GM10248 (cell line): ENCODE results near the gene TUBGCP6.

Source experiments
- CTCF ChIA-PET: fragments of 300-600 bp; sonication (Branson Sonifier 250); formaldehyde crosslinking; extraction: SDS; loops from one replicate; lab custom pipeline; 2021; ENCODE audit warnings: antibody characterized with exemption; lab: Yijun Ruan, JAX
- POLR2A ChIA-PET: fragments of 350-650 bp; sonication (Branson Sonifier 250); formaldehyde crosslinking; extraction: SDS; loops from one replicate; lab custom pipeline; 2020; ENCODE audit warnings: antibody characterized with exemption; lab: Yijun Ruan, JAX
- DNase-seq: peaks from one replicate; pipeline ENCODE4 v3.0.0; 2012; ENCODE audit errors: extremely low spot score
- TF ChIP-seq, protein P1 (sequence below): IDR thresholded peaks from 2 replicates; pipeline ENCODE4 v1.5.1; 2012; ENCODE audit warnings: mild to moderate bottlenecking, low read depth; ENCODE audit errors: extremely low read depth, missing control alignments, control extremely low read depth

TUBGCP6 gene

DNA sequence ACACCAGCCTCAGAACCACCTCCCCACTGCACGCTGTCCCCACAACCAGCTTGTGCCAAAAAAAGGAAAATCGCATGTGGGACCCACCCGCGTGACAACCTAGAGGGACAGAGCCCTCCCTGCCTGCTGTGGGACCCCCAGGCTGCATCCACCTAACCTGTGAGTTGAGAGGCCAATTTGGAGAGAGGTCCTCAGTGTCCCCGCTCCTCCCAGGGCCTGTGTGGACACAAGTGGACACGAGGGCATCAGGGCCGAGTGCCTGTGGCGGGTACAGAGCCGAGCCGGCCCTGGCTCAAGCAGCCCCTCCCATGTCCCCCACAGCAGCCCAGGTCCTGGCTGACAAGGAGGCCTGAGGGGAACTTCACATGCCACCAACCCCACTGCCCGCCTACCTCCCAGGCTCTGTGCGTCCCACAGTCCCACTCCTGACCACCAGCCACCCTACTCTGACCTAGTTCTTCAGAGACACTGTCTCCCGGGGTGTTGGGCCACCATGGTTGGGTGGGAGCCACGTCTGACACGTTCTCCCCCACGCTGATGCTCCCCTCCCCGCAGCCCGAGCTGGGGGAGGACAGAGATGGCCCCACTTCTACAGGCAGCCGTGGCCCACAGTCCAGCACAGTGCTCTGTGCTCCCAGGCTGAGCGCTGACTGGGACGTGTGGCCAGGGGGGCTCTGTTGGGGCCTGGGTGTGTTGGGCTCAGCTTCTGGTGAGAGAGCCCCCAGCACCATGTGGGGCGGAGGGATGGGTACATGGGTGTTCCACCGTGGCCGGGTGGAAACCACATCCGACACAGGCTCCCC is 24.8 kb downstream of the TUBGCP6 start:
- POLR2A ChIA-PET: no interaction called here
- TF ChIP-seq, protein P1, sequence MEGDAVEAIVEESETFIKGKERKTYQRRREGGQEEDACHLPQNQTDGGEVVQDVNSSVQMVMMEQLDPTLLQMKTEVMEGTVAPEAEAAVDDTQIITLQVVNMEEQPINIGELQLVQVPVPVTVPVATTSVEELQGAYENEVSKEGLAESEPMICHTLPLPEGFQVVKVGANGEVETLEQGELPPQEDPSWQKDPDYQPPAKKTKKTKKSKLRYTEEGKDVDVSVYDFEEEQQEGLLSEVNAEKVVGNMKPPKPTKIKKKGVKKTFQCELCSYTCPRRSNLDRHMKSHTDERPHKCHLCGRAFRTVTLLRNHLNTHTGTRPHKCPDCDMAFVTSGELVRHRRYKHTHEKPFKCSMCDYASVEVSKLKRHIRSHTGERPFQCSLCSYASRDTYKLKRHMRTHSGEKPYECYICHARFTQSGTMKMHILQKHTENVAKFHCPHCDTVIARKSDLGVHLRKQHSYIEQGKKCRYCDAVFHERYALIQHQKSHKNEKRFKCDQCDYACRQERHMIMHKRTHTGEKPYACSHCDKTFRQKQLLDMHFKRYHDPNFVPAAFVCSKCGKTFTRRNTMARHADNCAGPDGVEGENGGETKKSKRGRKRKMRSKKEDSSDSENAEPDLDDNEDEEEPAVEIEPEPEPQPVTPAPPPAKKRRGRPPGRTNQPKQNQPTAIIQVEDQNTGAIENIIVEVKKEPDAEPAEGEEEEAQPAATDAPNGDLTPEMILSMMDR: no peak
- CTCF ChIA-PET: interaction anchor here (1.1 to 1.2 kb wide), 2 partner anchors 13 to 24 kb away, joined by 3 read pairs; no protein-coding TSS in a partner anchor
- DNase-seq: no peak

DNA sequence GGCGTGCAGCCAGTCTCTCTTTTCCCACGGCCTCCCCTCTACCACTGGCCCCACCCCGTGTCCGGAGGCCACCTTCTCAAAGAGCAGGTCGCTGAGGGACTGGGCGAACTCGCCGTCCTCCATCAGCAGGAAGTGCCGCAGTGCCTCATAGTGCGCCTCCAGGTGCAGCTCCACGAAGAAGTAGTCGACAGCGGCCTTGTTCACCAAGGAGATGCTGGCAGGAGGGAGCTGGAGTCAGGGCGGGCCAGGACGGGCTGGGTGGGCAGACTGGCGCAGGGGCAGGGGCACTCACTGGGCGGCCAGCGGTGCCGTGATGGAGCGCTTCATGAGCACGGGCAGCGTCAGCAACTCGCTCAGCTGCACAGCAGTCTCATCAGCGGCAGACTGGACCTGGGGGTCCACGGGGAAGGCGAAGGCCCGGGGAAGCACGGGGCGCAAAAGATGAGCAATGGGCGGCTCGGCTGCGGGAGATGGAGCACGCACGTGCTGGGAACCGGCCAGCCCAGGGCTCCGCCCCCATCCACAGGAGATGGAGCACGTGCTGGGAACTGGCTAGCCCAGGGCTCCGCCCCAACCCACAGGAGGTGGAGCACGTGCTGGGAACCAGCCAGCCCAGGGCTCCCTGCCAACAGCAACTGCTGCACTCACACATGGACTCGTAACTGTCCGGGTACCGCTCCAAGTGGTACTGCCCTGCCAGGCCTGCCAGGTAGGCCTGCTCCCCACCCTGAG is 25.7 kb downstream of the TUBGCP6 start:
- ChIA-PET CTCF (interaction anchor here (1.1 to 1.8 kb wide), 3 partner anchors 14 to 23 kb away, joined by 3 to 6 read pairs (median 4); no protein-coding TSS in a partner anchor), POLR2A (no interaction called here)
- TF ChIP-seq, protein P1: no peak
- no peak for DNase-seq

DNA sequence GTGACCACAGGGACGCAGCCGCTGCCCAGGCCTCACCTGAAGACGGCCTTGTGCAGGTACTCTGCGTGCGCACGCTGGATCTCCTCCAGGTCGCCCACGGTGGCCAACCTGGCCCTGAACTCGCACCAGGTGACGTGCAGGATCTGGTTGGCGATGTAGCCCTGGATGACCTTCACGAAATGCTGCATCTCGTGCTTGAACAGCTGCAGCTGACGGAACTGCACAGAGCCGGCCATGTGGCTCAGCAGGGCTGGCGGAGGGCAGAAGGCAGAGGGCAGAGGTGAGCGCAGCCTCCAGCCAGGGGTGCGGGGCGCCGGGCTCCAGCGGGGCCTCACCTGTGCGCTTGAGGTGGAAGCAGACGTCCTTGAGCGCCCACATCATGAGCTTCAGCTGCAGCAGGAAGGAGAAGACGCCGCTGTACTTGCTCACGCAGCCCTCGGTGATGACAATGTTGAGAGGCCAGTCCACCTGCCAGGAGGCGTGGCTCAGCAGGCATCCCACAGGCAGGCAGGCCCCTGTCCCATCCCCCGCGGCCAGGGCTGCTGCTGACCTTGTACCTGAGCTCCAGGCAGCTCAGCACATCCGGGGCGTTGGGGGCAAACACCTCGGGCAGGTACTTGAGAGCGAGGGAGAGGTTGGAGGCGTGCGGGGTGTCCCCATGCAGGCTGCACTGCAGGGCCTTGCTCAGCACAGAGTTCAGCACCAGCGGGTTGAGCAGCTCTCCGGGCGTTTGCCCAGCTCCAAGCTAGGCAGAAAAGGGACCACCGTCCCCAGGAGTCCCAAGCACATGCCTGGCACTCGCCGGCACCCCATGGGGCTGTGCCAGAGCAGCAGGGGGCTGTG is 26.4 kb downstream of the TUBGCP6 start:
- ChIA-PET POLR2A (no interaction called here), CTCF (interaction anchor here (1.1 to 1.8 kb wide), 3 partner anchors 14 to 23 kb away, joined by 3 to 6 read pairs (median 4); no protein-coding TSS in a partner anchor)
- no peak for DNase-seq
- TF ChIP-seq, protein P1: no peak

DNA sequence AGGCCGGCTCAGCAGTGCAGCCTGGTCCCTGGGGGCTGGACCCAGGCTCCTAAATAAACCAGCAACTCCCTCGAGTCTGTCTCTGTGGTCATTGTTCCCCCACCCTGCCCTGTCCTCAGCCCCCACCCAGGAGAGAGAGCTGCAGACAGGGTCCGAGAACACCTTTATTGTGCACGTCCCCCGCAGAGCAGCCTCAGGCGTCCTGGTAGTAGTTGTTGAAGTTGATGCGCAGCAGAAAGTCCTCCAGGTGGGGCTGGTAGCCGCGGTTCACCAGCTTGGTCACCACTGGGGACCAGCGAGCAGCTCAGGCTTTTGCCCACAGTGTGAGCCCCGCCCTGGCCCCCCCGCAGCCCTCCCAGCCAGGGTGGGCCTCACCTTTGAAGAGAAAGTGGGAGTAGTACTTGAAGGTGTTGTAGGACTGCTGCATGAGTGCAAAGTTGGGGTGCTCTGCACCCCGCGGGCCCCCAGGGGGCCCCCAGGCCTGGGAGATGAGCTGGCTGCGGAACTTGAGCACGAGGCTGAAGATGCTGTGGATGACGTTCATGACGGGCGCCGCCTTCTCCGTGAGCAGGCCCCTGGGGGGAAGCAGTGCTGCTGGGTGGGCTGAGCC is 27.2 kb downstream of the TUBGCP6 start:
- TF ChIP-seq, protein P1: no peak
- CTCF ChIA-PET: interaction anchor here (1.8 kb wide), 1 partner anchor 23 kb away, joined by 6 read pairs; no protein-coding TSS in a partner anchor
- DNase-seq: no peak
- POLR2A ChIA-PET: no interaction called here

DNA sequence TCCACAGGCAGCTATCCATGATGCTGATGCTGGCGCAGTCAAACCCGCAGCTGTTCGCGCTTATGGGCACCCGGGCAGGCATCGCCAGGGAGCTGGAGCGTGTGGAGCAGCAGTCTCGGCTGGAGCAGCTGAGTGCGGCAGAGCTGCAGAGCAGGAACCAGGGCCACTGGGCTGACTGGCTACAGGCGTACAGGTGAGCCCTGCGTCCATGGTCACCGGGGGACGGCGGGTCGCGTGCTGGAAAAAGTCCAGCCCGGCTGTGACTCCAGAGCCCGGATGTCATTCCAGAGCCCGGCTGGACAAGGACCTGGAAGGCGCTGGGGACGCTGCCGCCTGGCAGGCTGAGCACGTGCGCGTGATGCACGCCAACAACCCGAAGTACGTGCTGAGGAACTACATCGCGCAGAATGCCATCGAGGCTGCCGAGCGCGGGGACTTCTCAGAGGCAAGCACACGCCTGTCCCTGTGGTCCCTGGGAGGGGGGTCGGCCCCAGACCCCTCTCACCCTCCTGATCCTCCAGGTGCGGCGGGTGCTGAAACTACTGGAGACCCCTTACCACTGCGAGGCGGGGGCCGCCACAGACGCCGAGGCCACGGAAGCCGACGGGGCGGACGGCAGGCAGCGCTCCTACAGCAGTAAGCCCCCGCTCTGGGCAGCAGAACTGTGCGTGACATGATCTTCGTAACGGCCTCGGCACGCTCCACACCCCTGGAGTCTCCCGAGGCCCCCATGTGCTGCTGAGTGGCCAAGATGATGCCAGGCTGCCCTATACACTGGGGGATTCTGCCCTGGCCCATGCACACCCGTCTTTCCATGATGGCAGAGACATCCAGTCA is 27.9 kb downstream of the TUBGCP6 start:
- TF ChIP-seq, protein P1: no peak
- ChIA-PET POLR2A (no interaction called here), CTCF (interaction anchor here (0.9 kb wide), 1 partner anchor 7 kb away, joined by 3 read pairs; no protein-coding TSS in a partner anchor)
- no peak for DNase-seq
